ENCODE data around the gene SURF4. TPM values are rescaled to one million over a fixed set of nuclear protein-coding genes. Genes with fewer than 3 reads are reported as not detected.
"Not testable (repeated sequence)": the region's sequence is repeated elsewhere in the genome, so short reads cannot be mapped to it uniquely, and the experiment has no call there.

Gene SURF4
- total and polyA plus RNA-seq, 3 donors from 2014 or later: 150 to 163 (median 151) TPM

- no peak overlapping the region for H3K27ac ChIP-seq
- DNase-seq: no peak
- no peaks in the 10 kb centered on the region for H3K4me1 ChIP-seq
- H3K27me3 ChIP-seq: no peaks in the 10 kb centered on the region
- H3K4me3 ChIP-seq: no peak overlapping the region
- TF ChIP-seq POLR2A (IDR thresholded peaks at IDR 0.05): no peak
- TF ChIP-seq, protein P1, sequence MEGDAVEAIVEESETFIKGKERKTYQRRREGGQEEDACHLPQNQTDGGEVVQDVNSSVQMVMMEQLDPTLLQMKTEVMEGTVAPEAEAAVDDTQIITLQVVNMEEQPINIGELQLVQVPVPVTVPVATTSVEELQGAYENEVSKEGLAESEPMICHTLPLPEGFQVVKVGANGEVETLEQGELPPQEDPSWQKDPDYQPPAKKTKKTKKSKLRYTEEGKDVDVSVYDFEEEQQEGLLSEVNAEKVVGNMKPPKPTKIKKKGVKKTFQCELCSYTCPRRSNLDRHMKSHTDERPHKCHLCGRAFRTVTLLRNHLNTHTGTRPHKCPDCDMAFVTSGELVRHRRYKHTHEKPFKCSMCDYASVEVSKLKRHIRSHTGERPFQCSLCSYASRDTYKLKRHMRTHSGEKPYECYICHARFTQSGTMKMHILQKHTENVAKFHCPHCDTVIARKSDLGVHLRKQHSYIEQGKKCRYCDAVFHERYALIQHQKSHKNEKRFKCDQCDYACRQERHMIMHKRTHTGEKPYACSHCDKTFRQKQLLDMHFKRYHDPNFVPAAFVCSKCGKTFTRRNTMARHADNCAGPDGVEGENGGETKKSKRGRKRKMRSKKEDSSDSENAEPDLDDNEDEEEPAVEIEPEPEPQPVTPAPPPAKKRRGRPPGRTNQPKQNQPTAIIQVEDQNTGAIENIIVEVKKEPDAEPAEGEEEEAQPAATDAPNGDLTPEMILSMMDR (IDR thresholded peaks at IDR 0.05): no peak
- intact Hi-C loops (cut with DNase I; ENCODE audit: low total_unique reads): loop anchor here (10.0 kb wide), 1 partner anchor 143 kb away; no protein-coding TSS in a partner anchor
- no peaks in the 10 kb centered on the region for H3K9me3 ChIP-seq
- WGBS, 2 donors: 93 to 96% methylated on average over 10 of the region's 10 CpGs
- no peaks in the 10 kb centered on the region for H3K36me3 ChIP-seq (ENCODE audit: low read depth, missing control alignments)
These were observed 47.9 kb downstream of the SURF4 start for GRCh38 chr9:133327834-133328484.

DNA sequence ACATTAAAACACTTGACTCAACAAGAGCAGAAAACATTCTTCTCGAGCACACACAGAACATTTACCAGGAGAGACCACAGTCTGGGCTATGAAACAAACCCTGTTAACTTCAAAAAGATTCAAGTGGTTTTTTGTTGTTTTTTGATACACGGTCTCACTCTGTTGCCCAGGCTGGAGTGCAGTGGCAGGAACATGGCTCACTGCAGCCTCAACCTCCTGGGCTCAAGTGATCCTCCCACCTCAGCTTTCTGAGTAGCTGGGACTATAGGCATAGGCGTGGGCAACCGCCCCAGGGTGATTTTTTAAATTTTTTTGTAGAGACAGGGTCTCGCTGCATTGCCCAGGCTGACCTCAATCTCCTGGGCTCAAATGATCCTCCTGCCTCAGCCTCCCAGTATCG lies 48.8 kb downstream of the SURF4 start:
- not testable (repeated sequence) for H3K27ac ChIP-seq; DNase-seq; H3K4me3 ChIP-seq; H3K27me3 ChIP-seq; H3K4me1 ChIP-seq; H3K36me3 ChIP-seq (ENCODE audit: low read depth, missing control alignments); H3K9me3 ChIP-seq
- intact Hi-C loops (cut with DNase I; ENCODE audit: low total_unique reads): loop anchor here (10.0 kb wide), 1 partner anchor 142 kb away; no protein-coding TSS in a partner anchor
- 80 to 89% methylated on average over 6 of the region's 6 CpGs for WGBS, 2 donors

- Histone ChIP-seq H3K4me1 (no peaks in the 10 kb centered on the region), H3K4me3 (no peak overlapping the region), H3K27me3 (no peaks in the 10 kb centered on the region), H3K27ac (no peak overlapping the region), H3K36me3 (ENCODE audit: low read depth, missing control alignments) (no peaks in the 10 kb centered on the region), H3K9me3 (no peaks in the 10 kb centered on the region)
- WGBS, 2 donors: 86 to 91% methylated on average over 13 of the region's 13 CpGs
- DNase-seq: no peak
- TF ChIP-seq, protein P1 (IDR thresholded peaks at IDR 0.05): no peak
- TF ChIP-seq POLR2A (IDR thresholded peaks at IDR 0.05): no peak
- intact Hi-C loops (cut with DNase I; ENCODE audit: low total_unique reads): loop anchor here (10.0 kb wide), 1 partner anchor 139 kb away; no protein-coding TSS in a partner anchor
These were observed 51.7 kb downstream of the SURF4 start for GRCh38 chr9:133323991-133324703.

DNA sequence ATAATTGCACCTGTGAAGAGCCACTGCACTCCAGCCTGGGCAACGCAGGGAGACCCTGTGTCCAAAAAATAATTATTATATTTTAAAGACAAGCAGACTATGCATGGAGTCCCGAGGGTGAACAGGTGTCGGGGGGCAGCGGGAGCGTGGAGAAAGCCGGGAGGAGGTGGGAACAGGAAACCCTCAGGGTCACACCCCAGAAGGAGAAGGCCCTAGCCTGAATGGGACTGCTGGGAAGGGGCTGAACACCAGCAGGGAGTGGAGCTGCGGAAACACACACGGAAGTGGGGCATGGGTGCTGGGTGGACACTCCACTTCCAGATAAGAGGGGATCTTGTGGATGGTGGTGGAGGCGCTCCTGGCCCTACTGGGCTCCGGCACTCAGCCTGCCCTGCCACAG lies 52.6 kb downstream of the SURF4 start:
- no peaks in the 10 kb centered on the region for H3K4me1 ChIP-seq
- no peak for TF ChIP-seq POLR2A (IDR thresholded peaks at IDR 0.05)
- TF ChIP-seq, protein P1 (IDR thresholded peaks at IDR 0.05): no peak
- H3K36me3 ChIP-seq (ENCODE audit: low read depth, missing control alignments): no peaks in the 10 kb centered on the region
- DNase-seq: no peak
- H3K4me3 ChIP-seq: no peak overlapping the region
- intact Hi-C loops (cut with DNase I; ENCODE audit: low total_unique reads): loop anchor here (10.0 kb wide), 1 partner anchor 138 kb away; no protein-coding TSS in a partner anchor
- no peaks in the 10 kb centered on the region for H3K9me3 ChIP-seq
- H3K27me3 ChIP-seq: no peaks in the 10 kb centered on the region
- WGBS, 2 donors: 89 to 90% methylated on average over 10 of the region's 10 CpGs
- H3K27ac ChIP-seq: no peak overlapping the region

DNA sequence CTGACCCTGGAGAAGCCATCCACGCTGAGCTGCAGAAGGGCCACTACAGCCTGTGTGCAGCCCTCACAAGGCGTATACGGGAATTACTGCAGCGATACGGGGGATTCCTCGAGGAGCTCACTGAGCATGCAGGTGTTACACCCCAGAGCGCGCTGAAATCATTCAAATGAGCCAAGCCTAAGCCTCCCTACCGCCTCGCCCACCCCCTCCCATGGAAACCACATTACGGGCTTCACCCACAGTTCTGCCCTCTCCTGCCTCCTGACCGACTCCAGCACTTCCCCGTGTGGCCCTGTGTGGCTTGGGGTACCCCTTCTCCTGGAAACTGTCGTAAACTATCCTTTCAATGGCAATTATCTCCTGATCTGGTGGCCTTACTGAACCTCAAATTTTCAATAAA lies 53.2 kb downstream of the SURF4 start:
- Histone ChIP-seq H3K27ac (no peak overlapping the region), H3K9me3 (no peaks in the 10 kb centered on the region), H3K36me3 (ENCODE audit: low read depth, missing control alignments) (no peaks in the 10 kb centered on the region), H3K27me3 (no peaks in the 10 kb centered on the region), H3K4me1 (no peaks in the 10 kb centered on the region), H3K4me3 (no peak overlapping the region)
- no peak for DNase-seq
- intact Hi-C loops (cut with DNase I; ENCODE audit: low total_unique reads): loop anchor here (10.0 kb wide), 1 partner anchor 138 kb away; no protein-coding TSS in a partner anchor
- WGBS, 2 donors: 79 to 88% methylated on average over 14 of the region's 14 CpGs
- no peak for TF ChIP-seq POLR2A (IDR thresholded peaks at IDR 0.05)
- TF ChIP-seq, protein P1 (IDR thresholded peaks at IDR 0.05): no peak
